IMR-90 (cell line): Measurements from ENCODE around the gene TMLHE. TPM values are rescaled to one million over a fixed set of nuclear protein-coding genes. Genes with fewer than 3 reads are reported as not detected.

Source experiments
- ATAC-seq: fragments of 200-7000 bp; cut with Tn5 transposase; 2 replicates; pipeline ENCODE4 v1.9.1; 2020; ENCODE audit warnings: low read depth, mild to moderate bottlenecking, moderate library complexity
- BruUV-seq: library from RNA; stranded (reverse); fragments of 400-500 nt; replicated peaks from 2 replicates; lab custom pipeline; 2021; lab: Mats Ljungman, UMichigan
- CTCF ChIA-PET: fragments of 300-600 bp; formaldehyde crosslinking; extraction: SDS; loops from one replicate; lab custom pipeline; 2021; ENCODE audit warnings: antibody characterized with exemption; lab: Yijun Ruan, JAX
- POLR2A ChIA-PET: fragments of 300-600 bp; sonication (Branson Sonifier 250); formaldehyde crosslinking; loops from one replicate; lab custom pipeline; 2022; ENCODE audit warnings: antibody characterized with exemption; ENCODE audit not compliant: unreplicated experiment; lab: Charles Lee
- DNase-seq: peaks from one replicate; pipeline ENCODE4 v3.0.0; 2013
- H2AFZ ChIP-seq: replicated peaks from 2 replicates; pipeline ENCODE3; 2013; ENCODE audit warnings: low read length, mild to moderate bottlenecking; ENCODE audit not compliant: poor library complexity
- H2AK5ac ChIP-seq: 2 replicates; pipeline ENCODE4 v1.6.1; 2013; ENCODE audit warnings: low read depth, low read length, inconsistent platforms
- H2AK9ac ChIP-seq: replicated peaks from 2 replicates; pipeline ENCODE3; 2013; ENCODE audit warnings: mild to moderate bottlenecking, low read depth, low read length, moderate library complexity; ENCODE audit not compliant: poor library complexity
- H2BK120ac ChIP-seq: 2 replicates; pipeline ENCODE4 v1.6.1; 2013; ENCODE audit warnings: low read depth, low read length, inconsistent platforms
- H2BK15ac ChIP-seq: 3 replicates; pipeline ENCODE4 v1.6.1; 2013; ENCODE audit warnings: low read depth, low read length, inconsistent platforms
- H2BK20ac ChIP-seq: 2 replicates; pipeline ENCODE4 v1.6.1; 2013; ENCODE audit warnings: low read depth, mild to moderate bottlenecking, inconsistent platforms, low read length, moderate library complexity
- H2BK5ac ChIP-seq: 2 replicates; pipeline ENCODE4 v1.6.1; 2013; ENCODE audit warnings: mild to moderate bottlenecking, low read depth, low read length, inconsistent platforms; ENCODE audit not compliant: poor library complexity, severe bottlenecking
- H3K14ac ChIP-seq: replicated peaks from 2 replicates; pipeline ENCODE4 v1.6.1; 2013; ENCODE audit warnings: low read depth, low read length, inconsistent platforms
- H3K18ac ChIP-seq: 2 replicates; pipeline ENCODE4 v1.6.1; 2013; ENCODE audit warnings: low read depth, low read length, control low read depth
- H3K23ac ChIP-seq: 2 replicates; pipeline ENCODE4 v1.6.1; 2013; ENCODE audit warnings: low read depth, low read length, inconsistent platforms
- H3K27ac ChIP-seq: 2 replicates; pipeline ENCODE4 v1.5.1; 2013; ENCODE audit warnings: mild to moderate bottlenecking, control low read depth, low read length; ENCODE audit not compliant: insufficient read depth
- H3K27me3 ChIP-seq: 2 replicates; pipeline ENCODE4 v1.6.1; 2013; ENCODE audit warnings: low read length; ENCODE audit not compliant: control insufficient read depth, insufficient read depth
- H3K36me3 ChIP-seq: 2 replicates; pipeline ENCODE4 v1.6.1; 2013; ENCODE audit warnings: low read length, mixed read lengths; ENCODE audit not compliant: control insufficient read depth, insufficient read depth
- H3K4ac ChIP-seq: 2 replicates; pipeline ENCODE4 v1.6.1; 2013; ENCODE audit warnings: low read depth, low read length, inconsistent platforms
- H3K4me1 ChIP-seq: 2 replicates; pipeline ENCODE4 v1.6.1; 2013; ENCODE audit warnings: low read length, mixed read lengths; ENCODE audit not compliant: control insufficient read depth, insufficient read depth
- H3K4me2 ChIP-seq: 2 replicates; pipeline ENCODE4 v1.6.1; 2013; ENCODE audit warnings: low read depth, mild to moderate bottlenecking, control low read depth, low read length, moderate library complexity
- H3K4me3 ChIP-seq: 2 replicates; pipeline ENCODE4 v1.5.1; 2013; ENCODE audit warnings: low read depth, mild to moderate bottlenecking, control low read depth, low read length, moderate library complexity; ENCODE audit not compliant: insufficient read depth
- H3K56ac ChIP-seq: 2 replicates; pipeline ENCODE4 v1.6.1; 2013; ENCODE audit warnings: low read length, inconsistent platforms; ENCODE audit not compliant: insufficient read depth; ENCODE audit errors: extremely low read depth
- H3K79me1 ChIP-seq, 2 experiments: 2 replicates each; pipeline ENCODE4 v1.6.1; 2013; ENCODE audit warnings: low read length in 2 of 2, inconsistent platforms in 1 of 2, low read depth in 1 of 2
- H3K9ac ChIP-seq: 2 replicates; pipeline ENCODE4 v1.6.1; 2013; ENCODE audit warnings: low read depth, low read length, control low read depth
- H3K9me1 ChIP-seq: 2 replicates; pipeline ENCODE4 v1.6.1; 2013; ENCODE audit warnings: low read length, inconsistent platforms; ENCODE audit not compliant: insufficient read depth
- H3K9me3 ChIP-seq: 2 replicates; pipeline ENCODE4 v1.6.1; 2013; ENCODE audit warnings: low read length; ENCODE audit not compliant: control insufficient read depth, insufficient read depth
- H4K20me1 ChIP-seq: 2 replicates; pipeline ENCODE4 v1.6.1; 2013; ENCODE audit warnings: low read length, inconsistent platforms; ENCODE audit not compliant: insufficient read depth
- H4K5ac ChIP-seq: 2 replicates; pipeline ENCODE4 v1.6.1; 2013; ENCODE audit warnings: mild to moderate bottlenecking, low read depth, low read length, control low read depth
- H4K8ac ChIP-seq, 2 experiments: 2 replicates each; pipeline ENCODE4 v1.6.1; 2013; ENCODE audit warnings: low read depth in 2 of 2, low read length in 2 of 2, control low read depth in 1 of 2, inconsistent platforms in 1 of 2
- H4K91ac ChIP-seq: 2 replicates; pipeline ENCODE4 v1.6.1; 2013; ENCODE audit warnings: low read depth, low read length, inconsistent platforms; ENCODE audit not compliant: insufficient read depth
- BHLHE40 ChIP-seq: fragments of 150-350 bp; IDR thresholded peaks from 2 replicates; pipeline ENCODE4 v1.6.1; 2016; ENCODE audit warnings: mild to moderate bottlenecking, low read depth, low read length
- CHD1 ChIP-seq: IDR thresholded peaks from 2 replicates; pipeline ENCODE4 v1.6.1; 2012; ENCODE audit warnings: low read depth, low read length, improper control_type of control experiment
- FOS ChIP-seq: fragments of 150-350 bp; IDR thresholded peaks from 2 replicates; pipeline ENCODE4 v1.6.1; 2016; ENCODE audit warnings: low read depth, low read length
- MAZ ChIP-seq: IDR thresholded peaks from 2 replicates; pipeline ENCODE4 v1.6.1; 2012; ENCODE audit warnings: low read depth, mild to moderate bottlenecking, low read length, improper control_type of control experiment, moderate library complexity, borderline replicate concordance
- NFE2L2 ChIP-seq: fragments of 150-350 bp; IDR thresholded peaks from 2 replicates; pipeline ENCODE4 v1.6.1; 2016; ENCODE audit warnings: low read depth, mild to moderate bottlenecking, low read length
- POLR2A ChIP-seq: IDR thresholded peaks from 2 replicates; pipeline ENCODE4 v1.6.1; 2012; ENCODE audit warnings: mild to moderate bottlenecking, low read depth, low read length
- RAD21 ChIP-seq: IDR thresholded peaks from 2 replicates; pipeline ENCODE4 v1.6.1; 2012; ENCODE audit warnings: low read length, improper control_type of control experiment
- RCOR1 ChIP-seq: IDR thresholded peaks from 2 replicates; pipeline ENCODE4 v1.6.1; 2012; ENCODE audit warnings: mild to moderate bottlenecking, low read length, improper control_type of control experiment; ENCODE audit not compliant: insufficient replicate concordance
- SMC3 ChIP-seq: fragments of 150-350 bp; IDR thresholded peaks from 2 replicates; pipeline ENCODE4 v1.6.1; 2016; ENCODE audit warnings: low read depth, mild to moderate bottlenecking, antibody characterized with exemption, low read length, moderate library complexity
- WGBS, 2 experiments: methylation state at CpG; one replicate each; pipeline versions ENCODE4 v1.1.5 to v1.1.7; 2013; ENCODE audit warnings: missing lambda C conversion rate in 2 of 2; ENCODE audit not compliant: insufficient read length in 1 of 2; ENCODE audit errors: extremely low coverage in 2 of 2; 5-methylcytosine and 5-hydroxymethylcytosine counted together
- dilution Hi-C: fragments of 300-500 bp; cut with HindIII; formaldehyde crosslinking; loops from one replicate; pipeline ENCODE4 v1.14.3; 2018; ENCODE audit warnings: low sequenced_read_pairs; ENCODE audit not compliant: unreplicated experiment
- in situ Hi-C: fragments of 300-500 bp; cut with MboI; formaldehyde crosslinking; loops from 3 replicates; pipeline ENCODE4 v1.14.3; 2019; ENCODE audit warnings: low sequenced_read_pairs, inconsistent platforms, mixed read lengths
- intact Hi-C: fragments of 100-400 bp; cut with micrococcal nuclease; formaldehyde crosslinking; loops from 2 replicates; pipeline ENCODE4 v1.10.0; 2022
- polyA plus RNA-seq, 3 experiments: library from polyadenylated mRNA; depleted of rRNA; stranded (reverse); fragments of >200 nt; gene quantifications; 2 replicates each; pipeline ENCODE4 v1.2.3, GENCODE V29; 2012; ENCODE audit warnings: low replicate concordance in 1 of 3
- total RNA-seq: library from RNA; depleted of rRNA; stranded (reverse); fragments of >200 nt; gene quantifications from 2 replicates; pipeline ENCODE4 v1.2.3, GENCODE V29; 2012
- TF ChIP-seq, protein P1 (sequence below): fragments of 150-350 bp; IDR thresholded peaks from 2 replicates; pipeline ENCODE4 v1.6.1; 2016; ENCODE audit warnings: low read depth, mild to moderate bottlenecking, low read length, moderate library complexity, borderline replicate concordance
- TF ChIP-seq, protein P2 (sequence below): conservative IDR thresholded peaks from 2 replicates; pipeline ENCODE4 v1.5.1; 2012; ENCODE audit warnings: mild to moderate bottlenecking, low read depth, low read length, improper control_type of control experiment
- TF ChIP-seq, protein P3 (sequence below): fragments of 150-350 bp; IDR thresholded peaks from 2 replicates; pipeline ENCODE4 v1.6.1; 2017; ENCODE audit warnings: mild to moderate bottlenecking, antibody characterized with exemption, low read length, low read depth

Gene TMLHE
- total and polyA plus RNA-seq, 2 of the 4 experiments (the other 2 are of a cell fraction), result 10.9 to 20.4 TPM

DNA sequence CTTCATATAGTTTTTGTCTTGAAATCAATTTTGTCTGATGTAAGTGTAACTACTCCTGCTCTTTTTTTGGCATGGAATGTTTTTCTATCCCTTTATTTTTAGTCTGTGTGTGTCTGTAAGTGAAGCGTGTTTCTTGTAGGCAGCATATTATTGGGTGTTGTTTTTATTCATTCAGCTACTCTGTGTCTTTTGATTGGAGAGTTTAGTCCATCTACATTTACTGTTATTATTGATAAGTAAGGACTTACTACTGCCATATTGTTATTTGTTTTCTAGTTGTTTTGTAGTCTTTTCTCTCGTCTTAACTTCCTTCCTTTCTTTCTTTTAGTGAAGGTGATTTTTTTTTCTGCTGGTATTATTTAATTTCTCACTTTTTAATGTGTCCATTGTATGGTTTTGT, 30.5 kb upstream of the TMLHE start:
- no peak overlapping the region for H2BK120ac ChIP-seq
- H3K9ac ChIP-seq, result no peak overlapping the region

More for the DNA sequence above, 30.5 kb upstream of the TMLHE start:
- no peak overlapping the region for H2BK20ac ChIP-seq
- no peak overlapping the region for H3K56ac ChIP-seq
- intact Hi-C loops, result no loop called here
- ChIA-PET POLR2A (no interaction called here), CTCF (no interaction called here)
- H3K18ac ChIP-seq, result no peak overlapping the region
- H4K5ac ChIP-seq, result no peak overlapping the region
- H2AK9ac ChIP-seq, result no peak overlapping the region
- DNase-seq, result no peak
- no peak overlapping the region for H2AK5ac ChIP-seq
- no peaks in the 10 kb centered on the region for H3K27me3 ChIP-seq
- H3K4me2 ChIP-seq, result no peak overlapping the region
- no peak overlapping the region for H3K4ac ChIP-seq
- H3K4me3 ChIP-seq, result no peak overlapping the region
- no peak overlapping the region for H2BK5ac ChIP-seq
- H3K79me1 ChIP-seq, result no peaks in the 10 kb centered on the region
- in situ Hi-C loops, result no loop called here
- TF ChIP-seq RAD21, result no peak
- no peak for TF ChIP-seq SMC3
- no peak for TF ChIP-seq NFE2L2
- no peak for TF ChIP-seq RCOR1
- TF ChIP-seq BHLHE40, result no peak
- TF ChIP-seq, protein P1, sequence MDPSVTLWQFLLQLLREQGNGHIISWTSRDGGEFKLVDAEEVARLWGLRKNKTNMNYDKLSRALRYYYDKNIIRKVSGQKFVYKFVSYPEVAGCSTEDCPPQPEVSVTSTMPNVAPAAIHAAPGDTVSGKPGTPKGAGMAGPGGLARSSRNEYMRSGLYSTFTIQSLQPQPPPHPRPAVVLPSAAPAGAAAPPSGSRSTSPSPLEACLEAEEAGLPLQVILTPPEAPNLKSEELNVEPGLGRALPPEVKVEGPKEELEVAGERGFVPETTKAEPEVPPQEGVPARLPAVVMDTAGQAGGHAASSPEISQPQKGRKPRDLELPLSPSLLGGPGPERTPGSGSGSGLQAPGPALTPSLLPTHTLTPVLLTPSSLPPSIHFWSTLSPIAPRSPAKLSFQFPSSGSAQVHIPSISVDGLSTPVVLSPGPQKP, result no peak
- no peak for TF ChIP-seq FOS
- no peak for TF ChIP-seq MAZ
- TF ChIP-seq, protein P2, sequence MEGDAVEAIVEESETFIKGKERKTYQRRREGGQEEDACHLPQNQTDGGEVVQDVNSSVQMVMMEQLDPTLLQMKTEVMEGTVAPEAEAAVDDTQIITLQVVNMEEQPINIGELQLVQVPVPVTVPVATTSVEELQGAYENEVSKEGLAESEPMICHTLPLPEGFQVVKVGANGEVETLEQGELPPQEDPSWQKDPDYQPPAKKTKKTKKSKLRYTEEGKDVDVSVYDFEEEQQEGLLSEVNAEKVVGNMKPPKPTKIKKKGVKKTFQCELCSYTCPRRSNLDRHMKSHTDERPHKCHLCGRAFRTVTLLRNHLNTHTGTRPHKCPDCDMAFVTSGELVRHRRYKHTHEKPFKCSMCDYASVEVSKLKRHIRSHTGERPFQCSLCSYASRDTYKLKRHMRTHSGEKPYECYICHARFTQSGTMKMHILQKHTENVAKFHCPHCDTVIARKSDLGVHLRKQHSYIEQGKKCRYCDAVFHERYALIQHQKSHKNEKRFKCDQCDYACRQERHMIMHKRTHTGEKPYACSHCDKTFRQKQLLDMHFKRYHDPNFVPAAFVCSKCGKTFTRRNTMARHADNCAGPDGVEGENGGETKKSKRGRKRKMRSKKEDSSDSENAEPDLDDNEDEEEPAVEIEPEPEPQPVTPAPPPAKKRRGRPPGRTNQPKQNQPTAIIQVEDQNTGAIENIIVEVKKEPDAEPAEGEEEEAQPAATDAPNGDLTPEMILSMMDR, result no peak
- TF ChIP-seq CHD1, result no peak
- TF ChIP-seq, protein P3, sequence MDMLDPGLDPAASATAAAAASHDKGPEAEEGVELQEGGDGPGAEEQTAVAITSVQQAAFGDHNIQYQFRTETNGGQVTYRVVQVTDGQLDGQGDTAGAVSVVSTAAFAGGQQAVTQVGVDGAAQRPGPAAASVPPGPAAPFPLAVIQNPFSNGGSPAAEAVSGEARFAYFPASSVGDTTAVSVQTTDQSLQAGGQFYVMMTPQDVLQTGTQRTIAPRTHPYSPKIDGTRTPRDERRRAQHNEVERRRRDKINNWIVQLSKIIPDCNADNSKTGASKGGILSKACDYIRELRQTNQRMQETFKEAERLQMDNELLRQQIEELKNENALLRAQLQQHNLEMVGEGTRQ, result no peak
- no peak for TF ChIP-seq POLR2A
- no peak overlapping the region for H4K8ac ChIP-seq
- H3K27ac ChIP-seq, result no peak overlapping the region
- no peaks in the 10 kb centered on the region for H3K4me1 ChIP-seq
- no peak overlapping the region for H3K14ac ChIP-seq
- no TSS peak for BruUV-seq
- dilution Hi-C loops, result no loop called here
- H4K91ac ChIP-seq, result no peak overlapping the region
- no peaks in the 10 kb centered on the region for H4K20me1 ChIP-seq
- no peak overlapping the region for H2AFZ ChIP-seq
- no peak overlapping the region for H3K23ac ChIP-seq
- H3K9me1 ChIP-seq, result no peaks in the 10 kb centered on the region
- no peaks in the 10 kb centered on the region for H3K9me3 ChIP-seq
- no CpG with 5 or more reads among the region's 2 CpGs for WGBS, 2 experiments
- no peak for ATAC-seq
- no peaks in the 10 kb centered on the region for H3K36me3 ChIP-seq
- no peak overlapping the region for H2BK15ac ChIP-seq
